Coronary artery (tissue), 2 donors: ENCODE data around the gene TXLNG.

ENCODE experiments used
- DNase-seq: peaks from one replicate; pipeline ENCODE4 v3.0.0-alpha.2; 2017; ENCODE audit warnings: low spot score
- H3K27ac ChIP-seq, 2 donors: fragments of 200-600 bp; sonication (generic); one replicate each; pipeline ENCODE4 v1.5.1; 2016 to 2019
- H3K4me3 ChIP-seq: fragments of 200-600 bp; sonication (generic); 2 replicates; pipeline ENCODE4 v1.5.1; 2016; ENCODE audit warnings: mild to moderate bottlenecking, moderate library complexity
- TF ChIP-seq, protein P1 (sequence below): fragments of 200-600 bp; sonication (generic); IDR thresholded peaks from one replicate; pipeline ENCODE4 v1.5.1; 2019; ENCODE audit warnings: antibody characterized with exemption

TXLNG gene

GRCh38 chrX:16883487-16883804 lies 97.2 kb downstream of the TXLNG start:
- TF ChIP-seq, protein P1, sequence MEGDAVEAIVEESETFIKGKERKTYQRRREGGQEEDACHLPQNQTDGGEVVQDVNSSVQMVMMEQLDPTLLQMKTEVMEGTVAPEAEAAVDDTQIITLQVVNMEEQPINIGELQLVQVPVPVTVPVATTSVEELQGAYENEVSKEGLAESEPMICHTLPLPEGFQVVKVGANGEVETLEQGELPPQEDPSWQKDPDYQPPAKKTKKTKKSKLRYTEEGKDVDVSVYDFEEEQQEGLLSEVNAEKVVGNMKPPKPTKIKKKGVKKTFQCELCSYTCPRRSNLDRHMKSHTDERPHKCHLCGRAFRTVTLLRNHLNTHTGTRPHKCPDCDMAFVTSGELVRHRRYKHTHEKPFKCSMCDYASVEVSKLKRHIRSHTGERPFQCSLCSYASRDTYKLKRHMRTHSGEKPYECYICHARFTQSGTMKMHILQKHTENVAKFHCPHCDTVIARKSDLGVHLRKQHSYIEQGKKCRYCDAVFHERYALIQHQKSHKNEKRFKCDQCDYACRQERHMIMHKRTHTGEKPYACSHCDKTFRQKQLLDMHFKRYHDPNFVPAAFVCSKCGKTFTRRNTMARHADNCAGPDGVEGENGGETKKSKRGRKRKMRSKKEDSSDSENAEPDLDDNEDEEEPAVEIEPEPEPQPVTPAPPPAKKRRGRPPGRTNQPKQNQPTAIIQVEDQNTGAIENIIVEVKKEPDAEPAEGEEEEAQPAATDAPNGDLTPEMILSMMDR: no peak
- no peak overlapping the region for H3K4me3 ChIP-seq
- no peak for DNase-seq

DNA sequence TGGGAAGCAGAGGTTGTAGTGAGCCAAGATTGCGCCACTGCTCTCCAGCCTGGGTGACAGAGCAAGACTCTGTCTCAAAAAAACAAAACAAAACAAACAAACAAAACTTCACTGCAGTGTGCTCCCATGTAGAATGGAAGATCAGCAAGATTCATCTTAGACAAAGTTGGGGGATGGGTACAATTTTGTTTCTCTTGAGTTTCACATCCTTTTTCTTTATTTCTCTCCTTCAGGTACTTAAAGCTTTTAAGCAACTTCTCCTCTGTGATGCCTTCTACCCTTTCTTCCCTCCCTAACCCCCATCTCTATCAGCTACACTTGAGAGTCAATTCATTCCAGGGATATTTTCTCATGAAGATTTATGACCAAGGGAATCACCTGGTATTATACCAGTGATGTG lies 99.4 kb downstream of the TXLNG start:
- Histone ChIP-seq H3K27ac (no peak overlapping the region), H3K4me3 (no peak overlapping the region)
- TF ChIP-seq, protein P1: no peak
- no peak for DNase-seq

More at GRCh38 chrX:16883487-16883804, 97.2 kb downstream of the TXLNG start:
- H3K27ac ChIP-seq: no peak overlapping the region

GRCh38 chrX:16892504-16893362 lies 106.5 kb downstream of the TXLNG start:
- no peak overlapping the region for H3K4me3 ChIP-seq

More at GRCh38 chrX:16892504-16893362, 106.5 kb downstream of the TXLNG start:
- no peak overlapping the region for H3K27ac ChIP-seq
- no peak for DNase-seq
- TF ChIP-seq, protein P1: peak; percentile 78
